Kidney capillary endothelial cell (primary cell): Measurements from ENCODE around the gene NUMB.

Experiments used
- DNase-seq: peaks from one replicate; pipeline ENCODE4 v3.0.0-alpha.2; 2018; ENCODE audit warnings: low spot score

The NUMB gene

GRCh38 chr14:73261075-73261474 lies 197.3 kb downstream of the NUMB start:
- no peak for DNase-seq

DNA sequence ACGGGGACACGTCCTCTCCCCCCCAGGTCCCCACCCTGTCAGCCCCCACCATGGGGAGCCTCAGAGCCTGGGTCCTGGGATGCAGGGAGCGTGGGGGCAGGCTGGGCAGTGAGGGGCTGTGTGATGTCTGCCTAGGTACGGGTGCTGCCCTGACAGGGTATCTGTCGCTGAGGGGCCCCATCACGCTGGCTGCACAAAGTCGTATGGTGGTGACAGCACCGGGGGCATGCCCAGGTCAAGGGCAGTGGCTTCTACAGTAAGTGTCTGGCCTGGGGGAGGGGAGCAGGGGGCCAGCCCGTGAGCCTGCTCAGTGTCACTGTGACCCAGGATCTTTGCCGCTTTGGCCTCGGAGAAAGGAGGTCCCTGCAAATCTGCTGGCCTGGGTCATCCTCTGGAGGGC lies 197.8 kb downstream of the NUMB start:
- no peak for DNase-seq

DNA sequence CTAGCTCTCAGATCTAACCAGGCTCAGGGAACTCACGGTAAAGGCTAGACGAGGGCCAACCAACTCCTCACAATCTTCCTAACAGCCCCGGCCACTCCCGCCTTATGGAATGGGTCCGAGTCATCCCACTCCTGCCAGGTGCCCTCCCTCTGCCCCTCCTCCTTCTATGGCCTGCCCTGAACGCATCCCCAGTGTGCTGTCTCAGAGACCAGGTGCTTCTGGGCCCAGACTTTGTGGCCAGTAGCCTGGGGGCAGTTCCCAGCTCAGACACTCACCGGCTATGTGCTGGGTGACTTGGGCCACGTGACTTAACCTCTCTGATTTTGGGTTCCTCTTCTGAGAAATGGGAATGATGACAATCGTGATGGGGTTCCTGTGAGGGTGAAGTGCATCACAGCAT lies 198.5 kb downstream of the NUMB start:
- no peak for DNase-seq

GRCh38 chr14:73258845-73259611 lies 199.3 kb downstream of the NUMB start:
- no peak for DNase-seq

DNA sequence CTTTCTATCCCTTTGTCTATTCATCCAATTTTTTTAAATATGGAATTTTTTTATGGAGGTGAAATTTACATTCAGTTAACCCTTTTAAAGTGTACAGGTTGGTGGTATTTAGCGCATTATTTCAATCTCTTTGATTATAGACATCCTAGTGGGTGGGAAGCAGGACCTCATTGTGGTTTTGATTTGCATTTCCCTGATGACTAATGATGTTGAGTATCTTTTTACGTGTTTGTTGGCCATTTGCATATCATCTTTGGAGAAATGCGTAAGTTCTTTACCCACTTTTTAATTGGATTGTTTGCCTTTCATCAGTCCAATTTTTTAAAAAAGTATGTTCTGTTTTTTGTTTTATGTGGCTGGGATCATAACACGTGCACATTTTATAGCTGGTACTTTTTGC lies 200.3 kb downstream of the NUMB start:
- no peak for DNase-seq

- DNase-seq, result no peak
Measured at GRCh38 chr14:73255693-73256225, 202.6 kb downstream of the NUMB start.

- no peak for DNase-seq
Measured at GRCh38 chr14:73255005-73255400, 203.3 kb downstream of the NUMB start.

DNA sequence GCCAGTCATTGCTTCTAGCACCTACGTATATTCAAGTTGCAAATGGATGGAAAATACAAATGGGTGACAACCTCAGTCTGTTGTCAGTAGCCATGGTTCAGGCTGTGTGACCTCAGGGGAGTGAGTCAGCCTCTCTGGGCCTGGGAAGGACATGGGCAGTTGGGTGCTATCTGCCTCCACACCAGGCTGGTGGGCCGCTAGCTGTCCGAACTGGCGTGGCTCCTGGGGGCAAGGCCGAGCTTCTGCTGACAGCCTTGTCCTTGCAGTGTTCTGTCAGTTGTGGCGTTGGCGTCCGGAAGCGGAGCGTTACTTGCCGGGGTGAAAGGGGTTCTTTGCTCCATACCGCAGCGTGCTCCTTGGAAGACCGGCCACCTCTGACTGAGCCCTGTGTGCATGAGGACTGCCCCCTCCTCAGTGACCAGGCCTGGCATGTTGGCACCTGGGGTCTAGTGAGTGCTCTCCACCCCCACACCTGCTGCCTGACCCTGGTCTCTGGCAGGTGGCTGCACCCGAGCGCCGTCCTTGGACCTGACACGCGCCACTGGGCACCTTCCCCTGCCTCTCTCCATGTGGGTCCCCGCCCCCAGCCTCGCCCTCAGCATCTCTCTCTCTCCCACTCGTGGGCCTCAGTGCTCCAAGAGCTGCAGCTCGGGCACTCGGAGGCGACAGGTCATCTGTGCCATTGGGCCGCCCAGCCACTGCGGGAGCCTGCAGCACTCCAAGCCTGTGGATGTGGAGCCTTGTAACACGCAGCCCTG lies 203.9 kb downstream of the NUMB start:
- DNase-seq, result no peak

- DNase-seq, result no peak
Measured at GRCh38 chr14:73253721-73254120, 204.6 kb downstream of the NUMB start.

GRCh38 chr14:73253323-73253610 lies 205.1 kb downstream of the NUMB start:
- DNase-seq, result no peak

DNA sequence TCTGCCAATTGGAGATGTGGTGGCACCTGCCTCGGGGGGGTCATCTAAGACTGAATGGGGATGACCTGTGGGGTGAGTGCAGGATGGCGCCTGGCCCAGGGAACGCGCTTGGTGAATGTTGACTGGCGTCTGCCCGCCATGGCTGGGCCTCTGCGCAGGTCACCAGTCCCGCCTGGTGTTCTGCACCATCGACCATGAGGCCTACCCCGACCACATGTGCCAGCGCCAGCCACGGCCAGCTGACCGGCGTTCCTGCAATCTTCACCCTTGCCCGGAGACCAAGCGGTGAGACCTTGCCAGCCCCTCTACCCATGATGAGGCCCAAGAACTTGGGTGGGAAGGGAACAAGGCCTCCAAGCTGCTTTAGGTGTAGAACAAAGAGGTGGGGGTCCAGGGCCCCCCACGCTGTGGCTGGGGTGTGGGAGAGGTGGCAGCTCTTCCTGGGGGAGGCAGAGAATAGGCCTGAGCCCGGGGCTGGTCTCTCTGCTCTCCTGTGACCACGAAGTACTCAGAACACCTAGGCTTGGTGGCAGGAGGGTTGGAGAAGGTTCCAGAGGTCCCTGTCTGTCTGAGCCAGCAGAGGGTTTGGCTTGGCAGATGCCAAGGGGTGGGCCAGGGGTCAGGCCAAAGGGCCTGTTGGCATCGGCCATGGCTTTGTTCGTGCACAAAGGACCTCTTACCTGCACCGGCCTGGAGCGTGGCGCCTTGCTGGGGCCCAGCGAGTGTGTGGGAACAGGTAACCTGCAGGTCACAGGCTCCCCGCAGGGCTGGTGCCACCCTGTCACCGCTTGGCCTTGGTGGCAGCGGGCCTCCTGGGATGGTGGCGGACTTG lies 205.6 kb downstream of the NUMB start:
- no peak for DNase-seq

GRCh38 chr14:73251516-73252215 lies 206.7 kb downstream of the NUMB start:
- DNase-seq, result no peak

DNA sequence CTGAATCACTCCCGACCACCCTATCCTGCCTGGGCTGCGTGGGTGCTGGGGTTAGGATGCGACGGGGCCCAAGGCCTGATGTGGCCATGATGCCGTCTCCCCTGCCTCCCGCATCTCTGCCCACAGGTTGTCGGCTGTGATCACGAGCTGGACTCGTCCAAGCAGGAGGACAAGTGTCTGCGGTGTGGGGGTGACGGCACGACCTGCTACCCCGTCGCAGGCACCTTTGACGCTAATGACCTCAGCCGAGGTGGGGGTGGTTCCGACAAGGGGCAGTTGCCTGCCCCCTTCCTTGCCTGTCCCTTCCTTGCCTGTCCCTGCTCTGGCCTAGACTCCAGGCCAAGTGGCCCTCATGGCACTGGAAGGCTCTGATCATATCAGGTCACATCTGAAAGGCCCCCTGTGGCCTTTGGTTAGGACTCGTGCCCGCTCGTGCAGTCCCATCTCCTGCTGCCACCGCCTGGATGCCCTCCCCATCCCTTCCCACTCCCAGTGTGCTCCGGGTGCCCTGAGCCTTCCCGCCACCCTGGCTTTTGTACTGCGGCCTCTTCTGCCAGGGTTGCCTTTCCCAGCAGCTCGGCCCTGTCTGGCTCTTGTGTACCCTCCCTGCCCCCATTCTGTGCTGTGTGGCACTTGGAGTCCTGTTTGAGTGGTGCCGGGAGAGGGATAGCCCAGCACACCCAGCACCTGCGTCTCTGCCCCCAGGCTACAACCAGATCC lies 207.4 kb downstream of the NUMB start:
- DNase-seq, result no peak

GRCh38 chr14:73250317-73250713 lies 208.0 kb downstream of the NUMB start:
- no peak for DNase-seq

- no peak for DNase-seq
Measured at GRCh38 chr14:73249564-73250316, 208.6 kb downstream of the NUMB start.

GRCh38 chr14:73249108-73249507 lies 209.2 kb downstream of the NUMB start:
- DNase-seq, result no peak

DNA sequence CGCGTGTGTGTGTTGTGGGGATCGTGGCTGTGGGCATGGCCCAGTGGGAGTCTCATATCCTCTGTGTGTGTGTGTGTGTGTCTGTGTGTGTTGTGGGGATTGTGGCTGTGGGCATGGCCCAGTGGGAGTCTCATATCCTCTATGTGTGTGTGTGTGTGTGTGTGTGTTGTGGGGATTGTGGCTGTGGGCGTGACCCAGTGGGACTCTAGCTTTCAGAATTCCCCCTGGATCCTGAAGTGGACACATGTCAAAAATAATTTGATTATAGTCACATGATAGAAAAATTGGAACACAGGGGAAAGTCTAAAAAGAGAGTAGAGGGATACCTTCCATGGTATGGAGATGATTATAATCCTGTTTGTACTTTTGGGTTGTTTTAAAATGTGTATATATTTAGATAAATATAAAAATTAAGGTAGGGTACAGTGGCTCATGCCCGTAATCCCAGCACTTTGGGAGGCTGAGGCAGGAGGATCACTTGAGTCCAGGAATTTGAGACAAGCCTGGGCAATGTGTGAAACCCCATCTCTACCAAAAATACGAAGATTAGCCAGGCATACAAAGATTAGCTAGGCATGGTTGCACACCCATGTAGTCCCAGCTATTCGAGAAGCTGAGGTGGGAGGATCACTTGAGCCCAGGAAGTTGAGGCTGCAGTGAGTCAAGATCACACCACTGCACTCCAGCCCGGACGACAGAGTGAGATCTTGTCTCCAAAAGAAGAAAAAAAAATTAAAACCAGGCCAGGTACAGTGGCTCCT lies 210.1 kb downstream of the NUMB start:
- DNase-seq, result no peak

GRCh38 chr14:73246387-73247150 lies 211.8 kb downstream of the NUMB start:
- no peak for DNase-seq
